HG03432 (cell line): Measurements from ENCODE around the gene RIN3.

ENCODE experiments used
- ATAC-seq: cut with Tn5 transposase; IDR thresholded peaks from one replicate; pipeline ENCODE4 v1.9.1; 2021; ENCODE audit warnings: mild to moderate bottlenecking, moderate library complexity; ENCODE audit not compliant: unreplicated experiment

Gene RIN3

GRCh38 chr14:92513204-92513965 lies at the start of gene RIN3:
RIN3 (plus strand) TSS chr14:92513781; CDS start chr14:92513933, 152 bp downstream.
- ATAC-seq = peak; percentile 76

- ATAC-seq = no peak
Measured at GRCh38 chr14:92464156-92464555, 49.4 kb upstream of the RIN3 start.

GRCh38 chr14:92464716-92465115 lies 48.9 kb upstream of the RIN3 start:
- ATAC-seq = no peak

GRCh38 chr14:92465353-92466055 lies 48.1 kb upstream of the RIN3 start:
- ATAC-seq = no peak

GRCh38 chr14:92466059-92466458 lies 47.5 kb upstream of the RIN3 start:
- no peak for ATAC-seq

GRCh38 chr14:92469515-92469914 lies 44.1 kb upstream of the RIN3 start:
- ATAC-seq = no peak

GRCh38 chr14:92470215-92470614 lies 43.4 kb upstream of the RIN3 start:
- no peak for ATAC-seq

- no peak for ATAC-seq
Measured at GRCh38 chr14:92470811-92471210, 42.8 kb upstream of the RIN3 start.

- ATAC-seq = no peak
Measured at GRCh38 chr14:92471919-92472318, 41.7 kb upstream of the RIN3 start.

- ATAC-seq = no peak
Measured at GRCh38 chr14:92472860-92473259, 40.7 kb upstream of the RIN3 start.

- ATAC-seq = no peak
Measured at GRCh38 chr14:92473261-92473968, 40.2 kb upstream of the RIN3 start.

GRCh38 chr14:92473969-92474535 lies 39.5 kb upstream of the RIN3 start:
- ATAC-seq = no peak

- no peak for ATAC-seq
Measured at GRCh38 chr14:92475037-92475436, 38.5 kb upstream of the RIN3 start.

GRCh38 chr14:92475451-92476187 lies 38.0 kb upstream of the RIN3 start:
- no peak for ATAC-seq

- no peak for ATAC-seq
Measured at GRCh38 chr14:92480856-92481255, 32.7 kb upstream of the RIN3 start.

- ATAC-seq = no peak
Measured at GRCh38 chr14:92481386-92481785, 32.2 kb upstream of the RIN3 start.

GRCh38 chr14:92481811-92482555 lies 31.6 kb upstream of the RIN3 start:
- ATAC-seq = no peak

- no peak for ATAC-seq
Measured at GRCh38 chr14:92482621-92483319, 30.8 kb upstream of the RIN3 start.

GRCh38 chr14:92484132-92484823 lies 29.3 kb upstream of the RIN3 start:
- ATAC-seq = no peak
